ENCODE data around the gene CFAP61. TPM values are rescaled to one million over a fixed set of nuclear protein-coding genes. Genes with fewer than 3 reads are reported as not detected.

CFAP61 gene
- total and polyA plus RNA-seq, 7 donors = 8.3 to 59.4 (median 24.5) TPM

DNA sequence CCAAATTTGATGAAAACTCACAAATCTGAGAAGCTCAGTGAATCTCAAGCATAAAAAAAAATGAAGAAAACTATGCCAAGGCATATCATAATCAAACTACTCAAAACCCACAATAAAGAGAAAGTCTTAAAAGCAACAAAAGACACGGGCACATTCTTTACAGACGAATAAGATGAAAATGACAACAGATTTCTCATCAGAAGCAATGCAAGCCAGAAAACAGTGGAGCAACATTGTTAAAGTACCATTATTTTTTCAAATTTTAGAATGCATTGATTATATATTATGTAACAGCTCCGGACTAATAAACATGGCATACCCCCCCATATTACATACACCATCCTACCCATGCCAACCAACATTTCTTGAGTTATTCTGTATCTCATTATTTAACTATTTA lies 260.2 kb downstream of the CFAP61 start:
- peaks cover 0 to 2% (median 0%) of the 10 kb centered on the region in 3 donors for H3K27me3 ChIP-seq (ENCODE audit: insufficient read depth in 3 of 3, low read length in 2 of 3)
- TF ChIP-seq, protein P1, sequence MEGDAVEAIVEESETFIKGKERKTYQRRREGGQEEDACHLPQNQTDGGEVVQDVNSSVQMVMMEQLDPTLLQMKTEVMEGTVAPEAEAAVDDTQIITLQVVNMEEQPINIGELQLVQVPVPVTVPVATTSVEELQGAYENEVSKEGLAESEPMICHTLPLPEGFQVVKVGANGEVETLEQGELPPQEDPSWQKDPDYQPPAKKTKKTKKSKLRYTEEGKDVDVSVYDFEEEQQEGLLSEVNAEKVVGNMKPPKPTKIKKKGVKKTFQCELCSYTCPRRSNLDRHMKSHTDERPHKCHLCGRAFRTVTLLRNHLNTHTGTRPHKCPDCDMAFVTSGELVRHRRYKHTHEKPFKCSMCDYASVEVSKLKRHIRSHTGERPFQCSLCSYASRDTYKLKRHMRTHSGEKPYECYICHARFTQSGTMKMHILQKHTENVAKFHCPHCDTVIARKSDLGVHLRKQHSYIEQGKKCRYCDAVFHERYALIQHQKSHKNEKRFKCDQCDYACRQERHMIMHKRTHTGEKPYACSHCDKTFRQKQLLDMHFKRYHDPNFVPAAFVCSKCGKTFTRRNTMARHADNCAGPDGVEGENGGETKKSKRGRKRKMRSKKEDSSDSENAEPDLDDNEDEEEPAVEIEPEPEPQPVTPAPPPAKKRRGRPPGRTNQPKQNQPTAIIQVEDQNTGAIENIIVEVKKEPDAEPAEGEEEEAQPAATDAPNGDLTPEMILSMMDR (IDR thresholded peaks at IDR 0.05) = no peak
- no peaks in the 10 kb centered on the region for H3K4me1 ChIP-seq
- no peaks in the 10 kb centered on the region for H3K36me3 ChIP-seq (ENCODE audit: insufficient read depth in 1 of 2, low read depth in 1 of 2)
- DNase-seq = no peak
- no peak overlapping the region for H3K27ac ChIP-seq
- H3K9me3 ChIP-seq = no peaks in the 10 kb centered on the region
- no peak for ATAC-seq
- H3K4me3 ChIP-seq = no peak overlapping the region
- 87 to 94% (median 92%) methylated on average over 3 of the region's 3 CpGs for WGBS, 3 donors
- intact Hi-C loops (cut with DNase I) = no loop called here

DNA sequence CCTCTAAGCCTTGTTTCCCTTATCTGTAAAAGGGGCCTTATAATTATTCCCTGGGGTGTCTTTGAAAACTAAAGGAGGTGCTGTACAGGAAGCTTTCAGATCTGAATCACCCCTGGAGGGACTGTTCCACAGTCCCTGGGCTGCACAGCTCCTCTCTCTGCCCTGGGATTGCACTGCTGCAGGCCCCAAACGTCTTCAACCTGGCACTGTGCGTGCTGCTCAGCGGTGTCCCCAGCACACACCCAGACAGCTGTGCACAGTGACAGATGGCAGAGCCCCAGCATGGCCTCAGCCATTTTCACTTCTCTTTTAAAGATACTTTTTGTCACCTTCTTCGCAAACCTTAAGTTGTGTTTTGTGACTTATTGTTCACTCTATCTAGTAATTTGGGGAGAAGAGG lies 264.9 kb downstream of the CFAP61 start:
- no peaks in the 10 kb centered on the region for H3K9me3 ChIP-seq
- no peaks in the 10 kb centered on the region for H3K27me3 ChIP-seq (ENCODE audit: insufficient read depth in 3 of 3, low read length in 2 of 3)
- H3K27ac ChIP-seq = no peak overlapping the region
- no peaks in the 10 kb centered on the region for H3K4me1 ChIP-seq
- TF ChIP-seq, protein P1 (IDR thresholded peaks at IDR 0.05) = no peak
- ATAC-seq (peak in 3 of 4 donors; percentile 76 to 87 (median 78)), DNase-seq (no peak)
- H3K36me3 ChIP-seq (ENCODE audit: insufficient read depth in 1 of 2, low read depth in 1 of 2) = no peaks in the 10 kb centered on the region
- 22 to 37% (median 23%) methylated on average over 4 of the region's 4 CpGs for WGBS, 3 donors
- no peak overlapping the region for H3K4me3 ChIP-seq
- intact Hi-C loops (cut with DNase I) = no loop called here

DNA sequence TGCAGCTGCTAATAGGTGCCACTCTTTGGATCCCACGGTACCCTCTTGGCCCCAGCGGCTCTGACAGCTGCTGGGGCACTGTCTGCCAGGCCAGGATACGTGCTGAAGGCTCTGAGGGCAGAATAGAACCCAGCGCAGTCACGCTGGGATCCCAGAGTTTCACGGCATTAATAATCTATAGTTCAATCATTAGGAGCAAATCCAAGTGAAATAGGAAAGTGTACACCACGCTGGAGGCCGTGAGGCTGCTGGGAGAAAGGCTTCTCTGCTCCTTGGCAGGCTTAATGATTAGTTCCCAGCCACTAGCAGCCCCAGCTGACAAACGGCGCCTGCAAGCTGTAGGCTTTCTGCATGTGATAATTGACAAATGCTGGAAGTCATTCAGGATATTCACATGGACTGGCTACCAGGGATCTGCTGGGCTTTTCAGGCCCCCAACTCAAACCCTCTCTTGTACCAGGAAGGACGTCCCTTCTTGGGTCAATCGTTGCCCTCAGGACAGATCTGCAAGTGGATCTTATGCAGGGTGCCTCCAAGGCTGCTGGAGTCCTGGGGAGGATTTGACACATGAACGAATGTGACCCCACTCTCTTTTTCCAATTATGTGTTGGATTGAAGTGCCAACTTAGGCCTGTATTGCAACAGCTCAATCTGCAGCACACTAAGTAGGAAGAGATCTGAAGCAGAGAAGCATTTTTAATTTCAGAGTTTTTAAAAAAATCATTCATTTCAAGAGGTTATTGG lies 265.5 kb downstream of the CFAP61 start:
- WGBS, 3 donors = 39 to 41% (median 40%) methylated on average over 13 of the region's 13 CpGs
- H3K9me3 ChIP-seq = no peaks in the 10 kb centered on the region
- H3K36me3 ChIP-seq (ENCODE audit: insufficient read depth in 1 of 2, low read depth in 1 of 2) = no peaks in the 10 kb centered on the region
- H3K4me3 ChIP-seq = no peak overlapping the region
- no peak overlapping the region for H3K27ac ChIP-seq
- H3K27me3 ChIP-seq (ENCODE audit: insufficient read depth in 3 of 3, low read length in 2 of 3) = no peaks in the 10 kb centered on the region
- no peaks in the 10 kb centered on the region for H3K4me1 ChIP-seq
- DNase-seq (no peak), ATAC-seq (peak in 3 of 4 donors; percentile 49 to 74 (median 67))
- intact Hi-C loops (cut with DNase I) = no loop called here
- TF ChIP-seq, protein P1 (IDR thresholded peaks at IDR 0.05) = no peak

DNA sequence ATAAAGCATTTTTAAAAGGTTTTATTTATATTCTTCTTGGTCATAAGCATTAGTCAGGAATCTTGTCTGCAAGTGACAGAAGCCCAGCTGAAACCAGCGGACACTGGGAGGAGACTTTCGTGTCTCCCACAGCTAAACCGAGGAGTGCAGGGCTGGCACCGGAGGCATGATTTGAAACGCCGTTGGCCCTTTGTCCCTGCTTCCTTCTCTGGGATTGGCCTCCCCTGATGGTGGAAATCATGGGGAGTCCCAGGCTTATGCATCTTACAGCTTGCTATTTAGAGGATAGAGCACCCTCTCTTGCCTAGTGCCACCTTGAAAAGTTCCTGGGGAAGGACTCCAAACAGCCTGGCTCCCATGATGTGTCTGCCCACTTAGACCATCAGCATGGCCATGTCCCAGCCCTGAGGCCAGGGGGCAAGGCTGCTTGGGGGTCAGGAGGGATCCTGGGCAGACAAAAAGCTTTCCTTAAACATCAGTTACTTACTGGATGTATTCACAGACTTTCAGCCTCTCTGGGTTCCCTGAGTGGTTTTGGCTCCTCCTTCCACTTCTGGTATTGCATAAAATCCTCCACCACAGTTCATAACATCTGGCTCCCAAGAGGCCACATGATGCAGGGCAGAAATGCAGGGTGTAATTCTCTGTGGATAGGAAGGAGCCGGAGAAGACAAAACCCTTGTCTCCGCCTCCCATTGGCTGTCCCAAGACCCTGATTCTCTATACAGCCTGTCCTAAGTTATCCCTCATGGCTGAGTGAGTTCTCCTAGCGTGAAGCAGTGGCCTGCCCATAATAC lies 266.2 kb downstream of the CFAP61 start:
- intact Hi-C loops (cut with DNase I) = no loop called here
- DNase-seq (no peak), ATAC-seq (peak in 2 of 4 donors; percentile 46 to 54)
- Histone ChIP-seq H3K36me3 (ENCODE audit: insufficient read depth in 1 of 2, low read depth in 1 of 2) (no peaks in the 10 kb centered on the region), H3K27me3 (ENCODE audit: insufficient read depth in 3 of 3, low read length in 2 of 3) (no peaks in the 10 kb centered on the region), H3K9me3 (no peaks in the 10 kb centered on the region), H3K4me3 (no peak overlapping the region), H3K4me1 (no peaks in the 10 kb centered on the region), H3K27ac (no peak overlapping the region)
- WGBS, 3 donors = 61 to 69% (median 64%) methylated on average over 9 of the region's 9 CpGs
- TF ChIP-seq, protein P1 (IDR thresholded peaks at IDR 0.05) = no peak

All from psoas muscle (tissue), 8 donors.